A549 treated with ZK216348 at 1 μM for 4 hours (cell line): ENCODE measurements around the gene LYRM9. TPM values are rescaled to one million over a fixed set of nuclear protein-coding genes. Genes with fewer than 3 reads are reported as not detected.

Experiments
- total RNA-seq: library from RNA; stranded (reverse); fragments of 200-300 nt; extraction: Qiagen RNA extraction; gene quantifications from 5 replicates; pipeline ENCODE4 v1.2.3, GENCODE V29; 2022; ENCODE audit warnings: low read depth

Gene LYRM9
- 1.0 to 2.1 TPM (median 1.5 TPM) in 5 replicates for total RNA-seq

GRCh38 chr17:27892866-27893769, at the start of gene LYRM9:
TSS of gene LYRM9 (minus strand) at chr17:27893365. CDS start at chr17:27882694, 10,671 bp downstream.

Other genes starting within 250 kb of the LYRM9 start
- 0.08 to 0.27 TPM (median 0.23 TPM) in 5 replicates for gene NOS2, start 92.8 kb downstream of the LYRM9 start, total RNA-seq
- 7.2 to 11.9 TPM (median 10.0 TPM) in 5 replicates for gene NLK, start 149.3 kb upstream of the LYRM9 start, total RNA-seq